ENCODE data around the gene CCL20. TPM values are rescaled to one million over a fixed set of nuclear protein-coding genes. Genes with fewer than 3 reads are reported as not detected.

CCL20 gene
- total and polyA plus RNA-seq, 2 donors (not counting 3 experiments of a cell fraction or from before 2014, with no cell fraction given), result 0.32 TPM; not detected in 1

- H3K27ac ChIP-seq (ENCODE audit: insufficient read depth, low read depth, low read length), result no peak overlapping the region
- no peak for DNase-seq (ENCODE audit: low read depth, low spot score)
- no peak overlapping the region for H3K4me3 ChIP-seq (replicated peaks in 1 of 3; ENCODE audit: insufficient read depth in 1 of 3, low read depth in 1 of 3, low read length in 3 of 3)
- H3K36me3 ChIP-seq (ENCODE audit: control insufficient read depth in 2 of 2, extremely low read depth in 1 of 2, insufficient read depth in 2 of 2, low read length in 2 of 2), result no peaks in the 10 kb centered on the region
- no TSS peak for BruUV-seq (replicated peaks)
- no peak overlapping the region for H3K9ac ChIP-seq (replicated peaks; ENCODE audit: extremely low read depth, insufficient read depth, low read length)
- no peak overlapping the region for H3K4me2 ChIP-seq (ENCODE audit: insufficient read depth, low read length)
- no peaks in the 10 kb centered on the region for H4K20me1 ChIP-seq (replicated peaks; ENCODE audit: control insufficient read depth, extremely low read depth, insufficient read depth, low read length)
- no peak overlapping the region for H2AFZ ChIP-seq (ENCODE audit: low read depth, low read length)
- dilution Hi-C loops (cut with MboI; ENCODE audit: extremely low pct_ligation_motif_present, low sequenced_read_pairs) (no loop called here), intact Hi-C loops (cut with micrococcal nuclease) (no loop called here)
- H3K4me1 ChIP-seq (ENCODE audit: control insufficient read depth, extremely low read depth, insufficient read depth, low read length), result no peaks in the 10 kb centered on the region
- no peaks in the 10 kb centered on the region for H3K27me3 ChIP-seq (ENCODE audit: control insufficient read depth in 2 of 2, insufficient read depth in 2 of 2, low read length in 2 of 2)
- no peaks in the 10 kb centered on the region for H3K79me2 ChIP-seq (ENCODE audit: control insufficient read depth, insufficient read depth, low read length)
- CTCF ChIA-PET, result interaction anchor here (1.8 kb wide), 1 partner anchor 38 kb away, joined by 4 read pairs; no protein-coding TSS in a partner anchor
- FAIRE-seq, result no peak
- H3K9me1 ChIP-seq (replicated peaks; ENCODE audit: control insufficient read depth, extremely low read depth, insufficient read depth, low read length), result no peaks in the 10 kb centered on the region
- TF ChIP-seq GATA2 (IDR thresholded peaks at IDR 0.05; ENCODE audit: insufficient read depth, insufficient read length, low read depth, low read length), result no peak
- POLR2A ChIA-PET, result no interaction called here
- H3K9me3 ChIP-seq (replicated peaks; ENCODE audit: control insufficient read depth, insufficient read depth, low read length), result no peaks in the 10 kb centered on the region
These were observed 11.1 kb downstream of the CCL20 start for GRCh38 chr2:227824711-227825110.

DNA sequence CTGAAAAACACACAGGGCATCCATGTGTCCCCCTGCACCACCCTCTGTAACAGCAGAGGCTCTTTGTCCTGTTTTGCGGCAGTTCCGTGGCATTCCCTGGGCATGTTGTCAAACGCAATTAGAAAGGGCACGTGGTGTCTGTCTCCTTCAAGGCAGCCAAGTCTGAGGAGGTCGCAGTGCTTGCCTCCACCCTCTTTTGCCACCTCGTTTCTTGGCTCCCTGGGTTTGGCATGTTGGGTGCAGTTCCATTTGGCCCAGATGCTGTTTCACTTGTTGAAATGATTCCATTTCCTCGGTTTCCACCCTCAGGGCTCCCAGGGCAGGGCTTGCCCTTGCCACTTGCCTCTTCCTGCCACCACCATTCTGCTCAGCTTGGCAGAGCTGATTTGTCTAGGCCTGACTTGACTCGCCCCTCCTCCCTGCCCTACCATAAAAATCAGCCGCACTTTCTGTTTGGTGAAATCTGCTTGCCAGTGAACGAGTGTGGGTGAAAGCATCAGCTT, 12.4 kb downstream of the CCL20 start:
- Histone ChIP-seq H3K27me3 (ENCODE audit: control insufficient read depth in 2 of 2, insufficient read depth in 2 of 2, low read length in 2 of 2) (no peaks in the 10 kb centered on the region), H3K4me3 (replicated peaks in 1 of 3; ENCODE audit: insufficient read depth in 1 of 3, low read depth in 1 of 3, low read length in 3 of 3) (no peak overlapping the region), H3K4me2 (ENCODE audit: insufficient read depth, low read length) (no peak overlapping the region), H3K4me1 (ENCODE audit: control insufficient read depth, extremely low read depth, insufficient read depth, low read length) (no peaks in the 10 kb centered on the region), H3K9me1 (replicated peaks; ENCODE audit: control insufficient read depth, extremely low read depth, insufficient read depth, low read length) (no peaks in the 10 kb centered on the region), H3K9ac (replicated peaks; ENCODE audit: extremely low read depth, insufficient read depth, low read length) (no peak overlapping the region), H3K9me3 (replicated peaks; ENCODE audit: control insufficient read depth, insufficient read depth, low read length) (no peaks in the 10 kb centered on the region), H3K36me3 (ENCODE audit: control insufficient read depth in 2 of 2, extremely low read depth in 1 of 2, insufficient read depth in 2 of 2, low read length in 2 of 2) (no peaks in the 10 kb centered on the region), H2AFZ (ENCODE audit: low read depth, low read length) (no peak overlapping the region), H3K27ac (ENCODE audit: insufficient read depth, low read depth, low read length) (no peak overlapping the region), H4K20me1 (replicated peaks; ENCODE audit: control insufficient read depth, extremely low read depth, insufficient read depth, low read length) (no peaks in the 10 kb centered on the region), H3K79me2 (ENCODE audit: control insufficient read depth, insufficient read depth, low read length) (no peaks in the 10 kb centered on the region)
- no peak for FAIRE-seq
- dilution Hi-C loops (cut with MboI; ENCODE audit: extremely low pct_ligation_motif_present, low sequenced_read_pairs) (no loop called here), intact Hi-C loops (cut with micrococcal nuclease) (no loop called here)
- TF ChIP-seq GATA2 (IDR thresholded peaks at IDR 0.05; ENCODE audit: insufficient read depth, insufficient read length, low read depth, low read length), result no peak
- no peak for TF ChIP-seq POLR2AphosphoS5 (IDR thresholded peaks at IDR 0.05; ENCODE audit: insufficient read depth, low read depth, low read length)
- TF ChIP-seq MYC (IDR thresholded peaks at IDR 0.05; ENCODE audit: low read depth, low read length), result no peak
- TF ChIP-seq, protein P1, sequence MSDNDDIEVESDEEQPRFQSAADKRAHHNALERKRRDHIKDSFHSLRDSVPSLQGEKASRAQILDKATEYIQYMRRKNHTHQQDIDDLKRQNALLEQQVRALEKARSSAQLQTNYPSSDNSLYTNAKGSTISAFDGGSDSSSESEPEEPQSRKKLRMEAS (IDR thresholded peaks at IDR 0.05; ENCODE audit: insufficient read depth, insufficient read length), result no peak
- TF ChIP-seq, protein P2, sequence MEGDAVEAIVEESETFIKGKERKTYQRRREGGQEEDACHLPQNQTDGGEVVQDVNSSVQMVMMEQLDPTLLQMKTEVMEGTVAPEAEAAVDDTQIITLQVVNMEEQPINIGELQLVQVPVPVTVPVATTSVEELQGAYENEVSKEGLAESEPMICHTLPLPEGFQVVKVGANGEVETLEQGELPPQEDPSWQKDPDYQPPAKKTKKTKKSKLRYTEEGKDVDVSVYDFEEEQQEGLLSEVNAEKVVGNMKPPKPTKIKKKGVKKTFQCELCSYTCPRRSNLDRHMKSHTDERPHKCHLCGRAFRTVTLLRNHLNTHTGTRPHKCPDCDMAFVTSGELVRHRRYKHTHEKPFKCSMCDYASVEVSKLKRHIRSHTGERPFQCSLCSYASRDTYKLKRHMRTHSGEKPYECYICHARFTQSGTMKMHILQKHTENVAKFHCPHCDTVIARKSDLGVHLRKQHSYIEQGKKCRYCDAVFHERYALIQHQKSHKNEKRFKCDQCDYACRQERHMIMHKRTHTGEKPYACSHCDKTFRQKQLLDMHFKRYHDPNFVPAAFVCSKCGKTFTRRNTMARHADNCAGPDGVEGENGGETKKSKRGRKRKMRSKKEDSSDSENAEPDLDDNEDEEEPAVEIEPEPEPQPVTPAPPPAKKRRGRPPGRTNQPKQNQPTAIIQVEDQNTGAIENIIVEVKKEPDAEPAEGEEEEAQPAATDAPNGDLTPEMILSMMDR (IDR thresholded peaks at IDR 0.05; ENCODE audit: extremely low read depth in 1 of 2, insufficient read depth in 1 of 2, low read depth in 1 of 2, low read length in 2 of 2), result no peak
- ChIA-PET POLR2A (no interaction called here), CTCF (interaction anchor here (1.8 kb wide), 1 partner anchor 37 kb away, joined by 4 read pairs; no protein-coding TSS in a partner anchor)
- no peak for DNase-seq (ENCODE audit: low read depth, low spot score)
- BruUV-seq (replicated peaks), result no TSS peak
